Breast epithelium (tissue), 3 donors: ENCODE measurements around the gene GIMAP1.

Source experiments
- POLR2A ChIP-seq: fragments of 450-650 bp; IDR thresholded peaks from one replicate; pipeline ENCODE4 v1.6.1; 2016; ENCODE audit warnings: antibody characterized with exemption, mild to moderate bottlenecking, moderate library complexity
- POLR2AphosphoS5 ChIP-seq, 3 donors: sonication (generic); formaldehyde crosslinking; IDR thresholded peaks; one replicate each; pipeline ENCODE4 v1.6.1; 2017; ENCODE audit warnings: antibody characterized with exemption in 3 of 3

- no peak for TF ChIP-seq POLR2A
- no peak for TF ChIP-seq POLR2AphosphoS5 (IDR thresholded peaks at IDR 0.05)
These were observed 526 bp downstream of the GIMAP1 start for GRCh38 chr7:150716939-150717338.
